Loucy (cell line): ENCODE results near the gene TFEB.

Source experiments
- CTCF ChIP-seq: fragments of 200-600 bp; sonication (generic); conservative IDR thresholded peaks from 2 replicates; pipeline ENCODE4 v1.5.1; 2014; ENCODE audit warnings: mild to moderate bottlenecking, antibody characterized with exemption, low read length
- EZH2phosphoT487 ChIP-seq: fragments of 200-600 bp; IDR thresholded peaks from 2 replicates; pipeline ENCODE4 v1.6.1; 2018; ENCODE audit warnings: antibody characterized with exemption, mild to moderate bottlenecking, moderate library complexity, borderline replicate concordance

GRCh38 chr6:41636833-41637193 is 98.6 kb downstream of the TFEB start:
- TF ChIP-seq CTCF, result no peak
- TF ChIP-seq EZH2phosphoT487, result no peak
